Lower leg skin (tissue), 3 donors: ENCODE measurements around the gene GPC1.

Source experiments
- CTCF ChIP-seq, 3 donors: fragments of 450-650 bp; IDR thresholded peaks; one replicate each; pipeline ENCODE4 v1.5.1; 2016; ENCODE audit warnings: antibody characterized with exemption in 3 of 3, mild to moderate bottlenecking in 3 of 3, moderate library complexity in 2 of 3
- POLR2A ChIP-seq, 2 donors: fragments of 450-650 bp; IDR thresholded peaks; one replicate each; pipeline ENCODE4 v1.6.1; 2016 to 2017; ENCODE audit warnings: antibody characterized with exemption in 2 of 2, mild to moderate bottlenecking in 1 of 2, moderate library complexity in 1 of 2

GRCh38 chr2:240511351-240512108, 76.1 kb downstream of the GPC1 start:
- TF ChIP-seq CTCF (IDR thresholded peaks at IDR 0.05) (no peak), POLR2A (IDR thresholded peaks at IDR 0.05) (no peak)
